NCI-H524 (cell line): ENCODE data around the gene TACR2.

Experiments used
- DNase-seq, 2 experiments: peaks; one replicate each; lab custom pipeline; 2025; lab: John Stamatoyannopoulos, UW

TACR2 gene

GRCh38 chr10:69403066-69403465 lies 13.7 kb downstream of the TACR2 start:
- no peak for DNase-seq

DNA sequence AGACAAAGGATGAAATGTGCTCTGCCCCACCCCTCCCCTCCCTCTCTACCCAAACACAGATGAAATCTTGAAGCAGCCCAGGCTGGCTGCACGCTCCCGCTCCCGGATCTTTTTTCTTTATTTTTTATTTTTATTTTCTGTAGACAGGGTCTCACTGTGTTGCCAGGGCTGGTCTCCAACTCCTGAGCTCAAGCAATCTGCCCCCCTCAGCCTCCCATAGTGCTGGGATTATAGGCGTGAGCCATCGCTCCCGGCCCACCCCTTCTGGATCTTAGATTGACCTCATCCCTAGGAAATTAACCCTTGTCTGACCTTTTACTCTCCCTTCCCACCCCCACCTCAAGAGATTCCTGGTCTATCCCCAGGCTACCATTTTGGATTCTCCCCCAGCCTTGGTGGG lies 14.3 kb downstream of the TACR2 start:
- no peak for DNase-seq

DNA sequence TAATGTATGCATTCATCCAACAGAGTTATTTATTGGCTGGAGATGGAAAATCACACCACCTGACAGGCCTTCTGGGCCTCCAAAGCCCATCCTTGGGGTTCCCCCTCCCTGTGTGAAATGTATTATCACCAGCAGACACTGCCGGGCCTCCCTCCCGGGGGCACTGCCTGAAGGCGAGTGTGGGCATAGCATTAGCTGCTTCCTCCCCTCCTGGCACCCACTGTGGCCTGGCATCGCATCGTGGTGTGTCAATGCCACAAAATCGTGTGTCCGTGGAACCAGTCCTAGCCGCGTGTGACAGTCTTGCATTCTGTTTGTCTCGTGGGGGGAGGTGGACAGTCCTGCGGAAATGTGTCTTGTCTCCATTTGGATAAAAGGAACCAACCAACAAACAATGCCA lies 15.3 kb downstream of the TACR2 start:
- no peak for DNase-seq

- no peak for DNase-seq
Measured at GRCh38 chr10:69400936-69401335, 15.8 kb downstream of the TACR2 start.

- no peak for DNase-seq
Measured at GRCh38 chr10:69398466-69398865, 18.3 kb downstream of the TACR2 start.

GRCh38 chr10:69397972-69398371 lies 18.7 kb downstream of the TACR2 start:
- DNase-seq = no peak

DNA sequence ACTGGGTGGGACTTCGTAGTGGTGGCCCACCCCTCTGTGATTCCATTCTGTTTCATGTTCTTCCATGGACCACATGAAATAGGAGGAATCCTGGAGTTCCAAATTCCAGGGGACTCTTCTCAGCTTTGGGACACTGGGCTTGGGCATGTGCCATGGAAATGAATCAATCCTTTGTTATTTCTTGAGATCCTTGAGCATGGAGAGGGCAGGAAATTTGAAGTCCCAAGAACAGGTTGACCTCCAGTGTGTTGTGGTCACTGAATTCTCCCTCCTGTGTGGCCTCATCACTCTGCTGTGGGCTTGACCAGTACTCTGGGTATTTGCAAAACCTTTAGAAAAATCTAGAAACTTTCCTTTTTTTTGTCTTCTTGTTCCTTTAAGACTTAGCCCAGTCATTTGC lies 22.7 kb downstream of the TACR2 start:
- DNase-seq = no peak

GRCh38 chr10:69392481-69393000 lies 24.2 kb downstream of the TACR2 start:
- peak; percentile 30 to 56 for DNase-seq

DNA sequence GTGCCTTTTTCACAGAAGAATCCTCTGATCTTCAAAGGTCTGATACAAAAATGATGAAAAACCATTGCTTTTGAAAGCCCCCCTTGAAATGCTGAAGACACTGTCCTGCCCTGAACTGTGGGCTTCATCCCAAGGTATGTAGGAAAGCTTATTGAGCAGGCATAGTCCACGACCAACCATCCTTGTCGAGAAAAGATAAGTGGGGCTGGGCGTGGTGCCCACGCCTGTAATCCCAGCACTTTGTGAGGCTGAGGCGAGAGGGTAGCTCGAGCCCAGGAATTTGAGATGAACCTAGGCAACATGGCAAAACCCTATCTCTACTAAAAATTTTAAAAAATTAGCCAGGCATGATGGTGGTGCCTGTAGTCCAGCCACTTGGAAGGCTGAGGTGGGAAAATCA lies 25.6 kb downstream of the TACR2 start:
- no peak for DNase-seq

DNA sequence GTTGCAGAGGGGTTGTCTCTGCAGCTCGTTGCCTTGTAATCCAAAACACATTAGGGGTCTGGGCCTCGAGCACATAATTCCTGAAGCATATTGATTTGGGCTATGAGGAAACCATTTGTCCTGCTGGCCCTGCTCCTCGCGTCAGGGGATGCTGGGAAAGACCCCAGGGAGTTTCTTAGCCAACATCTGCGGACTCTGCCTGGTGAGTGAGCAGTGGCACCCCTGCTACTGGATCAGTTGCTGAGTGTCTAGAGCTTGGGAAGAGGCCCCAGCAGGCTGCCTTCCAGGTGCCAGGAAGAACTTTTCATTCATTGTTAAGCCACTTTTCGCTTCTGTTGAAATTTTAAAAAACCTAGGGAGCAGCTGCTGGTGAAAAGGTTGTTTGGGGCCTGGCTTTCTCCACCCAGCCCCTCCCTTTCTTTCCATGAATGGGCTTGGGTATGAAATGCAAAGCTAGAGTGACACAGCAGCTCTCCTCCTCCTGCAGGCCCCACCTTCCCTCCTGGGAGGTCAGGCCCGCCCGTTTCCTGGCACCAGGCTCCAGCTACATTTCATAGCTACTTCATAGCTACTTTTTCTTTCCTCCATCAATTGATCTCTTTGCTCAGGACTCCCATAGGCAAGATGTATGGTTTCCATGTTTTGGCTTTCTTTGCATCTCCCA lies 26.8 kb downstream of the TACR2 start:
- no peak for DNase-seq

DNA sequence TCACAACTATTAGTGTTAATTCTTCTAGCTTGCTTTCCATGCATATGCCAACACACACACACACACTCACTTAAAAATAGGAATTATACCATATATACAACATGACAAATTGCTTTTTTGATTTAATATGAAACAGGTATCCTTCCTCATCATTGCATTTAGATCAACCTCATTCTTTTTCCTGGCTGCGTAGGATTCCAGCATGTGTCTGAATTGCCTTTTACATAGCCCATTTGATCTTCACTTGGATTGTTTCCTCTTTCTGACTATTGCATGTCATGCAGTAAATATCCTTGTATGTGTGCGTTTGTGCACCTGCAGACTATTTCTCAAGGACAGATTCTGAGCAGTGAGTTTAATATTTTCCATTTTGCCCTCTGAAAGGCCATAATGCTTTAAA lies 28.2 kb downstream of the TACR2 start:
- DNase-seq = no peak

DNA sequence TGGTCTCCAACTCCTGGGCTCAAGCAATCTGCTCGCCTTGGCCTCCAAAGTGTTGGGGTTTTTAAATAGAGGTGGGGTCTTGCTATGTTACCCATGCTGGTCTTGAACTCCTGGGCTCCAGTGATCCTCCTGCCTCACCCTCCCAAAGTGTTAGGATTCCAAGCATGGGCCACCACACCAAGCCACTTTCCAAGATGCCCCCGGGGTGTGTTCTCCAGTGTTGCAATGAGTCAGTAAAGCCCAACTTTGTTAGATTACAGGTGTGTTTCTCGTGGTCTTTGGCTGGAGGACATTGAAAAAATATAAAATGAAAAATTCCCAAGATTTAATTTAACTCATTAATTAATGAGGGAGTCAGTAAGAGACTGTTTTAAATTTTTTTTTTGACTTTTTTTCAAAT lies 29.2 kb downstream of the TACR2 start:
- no peak for DNase-seq

DNA sequence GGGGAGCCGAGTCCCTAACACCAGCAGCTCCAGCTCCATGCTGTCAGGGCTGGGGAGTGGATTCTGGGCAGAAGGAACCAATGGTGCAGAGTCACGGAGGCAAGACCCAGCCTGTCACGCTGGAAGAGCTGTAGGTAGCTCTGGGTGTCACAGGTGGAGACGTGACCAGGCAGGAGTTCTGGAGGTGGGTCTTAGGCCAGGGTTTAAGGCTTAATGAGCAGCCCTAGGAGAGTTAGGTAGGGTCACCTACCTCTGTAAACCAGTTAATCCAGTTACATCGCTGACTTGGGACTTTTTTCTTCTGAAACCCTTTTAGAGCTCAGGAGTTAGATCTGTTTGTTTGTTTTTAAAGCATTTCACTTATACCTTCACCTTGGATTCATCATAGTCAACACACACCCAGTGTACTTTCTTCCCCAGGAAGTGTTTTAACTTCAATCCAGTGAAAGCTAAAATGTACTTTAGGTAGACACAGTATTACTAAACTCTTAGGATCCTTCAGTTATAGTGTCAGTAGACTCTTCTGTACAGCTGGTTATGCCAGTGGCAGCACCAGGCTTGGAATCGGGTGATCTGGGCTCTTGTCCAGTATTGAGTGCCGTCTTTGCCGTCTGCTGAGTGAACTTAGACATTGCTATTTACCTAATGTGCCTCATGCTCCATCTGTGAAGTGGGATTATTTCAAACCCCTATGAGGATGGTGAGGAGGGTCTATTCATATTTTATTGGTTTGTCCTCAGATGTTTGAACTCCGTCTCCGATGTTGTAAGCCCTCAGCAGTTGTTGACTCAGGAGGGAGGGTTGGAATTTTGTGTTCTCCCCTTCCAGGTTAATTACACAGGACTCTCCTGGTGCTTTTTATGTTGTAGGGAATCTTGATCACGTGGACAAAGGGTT lies 31.0 kb downstream of the TACR2 start:
- no peak for DNase-seq

GRCh38 chr10:69384320-69384719 lies 32.4 kb downstream of the TACR2 start:
- DNase-seq = no peak

DNA sequence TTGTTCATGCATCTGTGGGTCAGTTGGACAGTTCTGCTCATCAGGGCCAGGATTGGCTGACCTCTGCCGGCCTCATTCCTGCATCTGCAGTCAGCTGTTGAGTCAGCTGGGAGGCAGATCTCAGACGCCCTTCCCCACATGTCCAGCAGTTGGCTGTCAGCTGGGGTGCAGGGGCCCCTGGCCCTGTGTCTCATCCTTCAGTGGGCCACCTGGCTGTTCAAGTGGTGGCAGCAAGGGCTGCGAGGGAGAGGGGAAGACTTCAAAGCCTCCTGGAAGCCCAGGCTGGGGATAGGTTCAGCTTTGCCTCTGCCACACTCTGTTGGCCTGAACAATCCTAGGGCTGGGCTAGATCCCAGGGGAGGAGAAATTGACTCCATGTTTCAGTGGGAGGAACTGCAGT lies 33.2 kb downstream of the TACR2 start:
- DNase-seq = no peak

DNA sequence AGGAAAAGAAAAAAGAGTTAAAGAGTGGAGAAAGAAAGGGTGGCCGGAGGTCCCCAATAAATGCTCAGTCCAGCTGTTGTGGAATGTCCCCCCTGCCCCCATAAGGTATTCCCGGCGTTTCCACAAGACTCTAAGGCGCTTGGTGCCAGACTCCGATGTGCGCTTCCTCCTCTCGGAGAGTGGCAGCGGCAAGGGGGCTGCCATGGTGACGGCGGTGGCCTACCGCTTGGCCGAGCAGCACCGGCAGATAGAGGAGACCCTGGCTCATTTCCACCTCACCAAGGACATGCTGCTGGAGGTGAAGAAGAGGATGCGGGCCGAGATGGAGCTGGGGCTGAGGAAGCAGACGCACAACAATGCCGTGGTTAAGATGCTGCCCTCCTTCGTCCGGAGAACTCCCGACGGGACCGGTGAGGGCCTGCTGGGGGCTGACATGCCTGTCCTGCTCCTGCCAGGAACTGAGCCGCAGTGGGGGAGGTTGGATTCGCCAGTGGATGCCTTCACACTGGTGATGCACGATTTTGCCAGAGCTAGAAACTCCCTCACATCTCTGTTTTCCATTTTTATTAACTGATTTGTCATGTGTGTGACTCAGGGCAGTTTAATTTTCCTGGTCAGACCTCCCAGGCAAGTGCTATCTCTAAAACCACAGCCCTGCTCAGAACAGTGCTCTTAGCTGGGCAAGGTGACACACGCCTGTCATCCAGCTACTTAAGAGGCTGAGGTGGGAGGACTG lies 34.2 kb downstream of the TACR2 start:
- no peak for DNase-seq

DNA sequence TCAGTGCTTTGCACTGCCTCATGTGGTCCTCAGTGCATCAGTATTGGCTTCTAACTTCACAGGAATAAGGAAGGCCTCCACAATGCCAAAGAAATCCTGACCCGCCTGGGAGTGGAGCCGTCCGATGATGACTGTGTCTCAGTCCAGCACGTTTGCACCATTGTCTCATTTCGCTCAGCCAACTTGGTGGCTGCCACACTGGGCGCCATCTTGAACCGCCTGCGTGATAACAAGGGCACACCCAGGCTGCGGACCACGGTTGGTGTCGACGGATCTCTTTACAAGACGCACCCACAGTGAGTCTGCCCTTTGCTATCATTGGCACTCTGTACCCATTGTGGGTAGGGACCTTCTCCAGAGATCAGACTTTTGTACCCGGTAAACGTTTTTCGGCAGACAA lies 36.9 kb downstream of the TACR2 start:
- no peak for DNase-seq

DNA sequence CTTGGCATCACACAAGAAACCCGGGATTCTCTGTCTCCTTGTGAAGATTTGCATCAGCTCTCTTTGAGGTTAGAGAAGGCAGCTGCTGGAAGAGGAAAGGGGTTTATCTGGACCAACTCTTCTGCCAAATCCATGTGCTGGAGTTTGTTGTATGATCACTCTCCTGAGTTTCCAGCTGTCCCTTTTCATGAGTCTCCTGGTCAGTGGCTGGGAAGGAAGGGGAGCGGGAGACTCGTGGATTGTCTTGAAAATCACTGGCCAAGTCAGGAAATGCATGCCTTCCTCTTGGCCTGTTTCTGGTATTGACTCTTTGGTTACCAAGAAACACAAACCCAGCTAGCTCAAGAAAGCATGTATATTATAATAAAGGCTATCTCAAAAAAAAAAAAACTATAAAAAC lies 38.8 kb downstream of the TACR2 start:
- DNase-seq = no peak

DNA sequence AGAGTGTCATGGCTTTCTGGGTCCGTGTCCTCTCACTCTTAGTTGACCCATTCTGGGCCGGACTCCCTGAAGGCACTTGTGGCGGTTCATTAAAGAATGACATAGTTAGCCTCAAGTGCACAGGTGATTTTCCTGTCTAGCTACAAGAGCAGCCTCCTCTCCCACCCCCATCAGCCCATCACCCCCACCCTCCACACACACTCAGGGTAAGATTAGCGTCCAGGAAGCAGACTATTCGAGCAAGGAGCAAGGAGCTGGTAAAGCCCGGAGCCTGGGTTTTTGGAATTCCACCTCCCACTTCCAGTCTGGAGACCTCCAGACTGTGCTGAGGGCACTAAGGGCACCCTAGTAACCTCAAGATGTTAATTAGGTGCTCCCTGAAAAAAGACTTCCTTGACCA lies 39.5 kb downstream of the TACR2 start:
- DNase-seq = no peak

- no peak for DNase-seq
Measured at GRCh38 chr10:69376662-69377061, 40.1 kb downstream of the TACR2 start.

- DNase-seq = peak; percentile 23 to 57
Measured at GRCh38 chr10:69375307-69376151, 41.2 kb downstream of the TACR2 start.

- no peak for DNase-seq
Measured at GRCh38 chr10:69374931-69375306, 41.8 kb downstream of the TACR2 start.
